K562 (cell line): Measurements from ENCODE around the gene UBE2H. TPM values are rescaled to one million over a fixed set of nuclear protein-coding genes. Genes with fewer than 3 reads are reported as not detected.
A peak's percentile ranks its signal among the peaks of the same experiment; 100 is the strongest.

Experiments used
- ATAC-seq: fragments of 200-7000 bp; cut with Tn5 transposase; 3 replicates; pipeline ENCODE4 v1.9.1; 2020; ENCODE audit warnings: moderate library complexity
- BruUV-seq: library from RNA; stranded (reverse); fragments of 400-500 nt; replicated peaks from 2 replicates; lab custom pipeline; 2021; lab: Mats Ljungman, UMichigan
- CTCF ChIA-PET: fragments of 300-600 bp; formaldehyde crosslinking; extraction: SDS; loops from one replicate; lab custom pipeline; 2021; ENCODE audit warnings: low intra/inter-chr PET ratio; lab: Yijun Ruan, JAX
- POLR2A ChIA-PET: fragments of 300-600, 350-650 bp; sonication (Branson Sonifier 250); formaldehyde crosslinking; extraction: SDS; loops from one replicate; lab custom pipeline; 2021; ENCODE audit warnings: antibody characterized with exemption, inconsistent platforms; lab: Yijun Ruan, JAX
- DNase-seq, 4 experiments: peaks; one replicate each; pipeline versions ENCODE4 v3.0.0 to v3.0.0-alpha.2; 2011 to 2018; ENCODE audit warnings: low spot score in 3 of 4, mixed read lengths in 3 of 4; ENCODE audit errors: extremely low read depth in 1 of 4
- FAIRE-seq: peaks from 2 replicates; lab custom pipeline; 2011; peaks lifted over from hg19 to GRCh38; lab: Jason Lieb, UNC
- H2AFZ ChIP-seq: 2 replicates; pipeline ENCODE4 v1.6.0; 2011; ENCODE audit warnings: low read depth, low read length, control low read depth, inconsistent platforms
- H3K27ac ChIP-seq: fragments of 200-600 bp; 3 replicates; pipeline ENCODE4 v1.8.0; 2011; ENCODE audit warnings: low read depth, mild to moderate bottlenecking, control low read depth, inconsistent platforms, low read length, moderate library complexity, mixed read lengths; ENCODE audit errors: extremely low read depth
- H3K27me3 ChIP-seq, 2 experiments: fragments of 300-600 bp in 1 of 2; 2 replicates in 1 of 2; 3 replicates in 1 of 2; pipeline versions ENCODE4 v1.6.0 to v1.8.0; 2011; ENCODE audit warnings: inconsistent platforms in 2 of 2, low read length in 2 of 2, mild to moderate bottlenecking in 1 of 2, mixed read lengths in 1 of 2, moderate library complexity in 1 of 2; ENCODE audit not compliant: control insufficient read depth in 2 of 2, insufficient read depth in 2 of 2
- H3K36me3 ChIP-seq: fragments of 300-600 bp; 3 replicates; pipeline ENCODE4 v1.8.0; 2011; ENCODE audit warnings: mild to moderate bottlenecking, low read length, inconsistent platforms; ENCODE audit not compliant: control insufficient read depth, insufficient read depth
- H3K4me1 ChIP-seq, 2 experiments: fragments of 200-600 bp in 1 of 2; replicated peaks in 1 of 2; 2 replicates in 1 of 2; 3 replicates in 1 of 2; pipeline versions ENCODE4 v1.5.1 to v1.8.0; 2011; ENCODE audit warnings: inconsistent platforms in 2 of 2, low read length in 2 of 2, mild to moderate bottlenecking in 1 of 2, mixed read lengths in 1 of 2, moderate library complexity in 1 of 2; ENCODE audit not compliant: control insufficient read depth in 2 of 2, insufficient read depth in 2 of 2
- H3K4me2 ChIP-seq: 2 replicates; pipeline ENCODE4 v1.6.1; 2011; ENCODE audit warnings: low read length, control low read depth, inconsistent platforms, mixed read lengths; ENCODE audit not compliant: insufficient read depth
- H3K4me3 ChIP-seq: fragments of 200-600 bp; sonication (generic), shearing (Covaris generic); 2 replicates; pipeline ENCODE4 v1.5.1; 2016; ENCODE audit warnings: control low read depth, inconsistent platforms
- H3K79me2 ChIP-seq: fragments of 200-600 bp; 3 replicates; pipeline ENCODE4 v1.8.0; 2011; ENCODE audit warnings: low read length, inconsistent platforms; ENCODE audit not compliant: control insufficient read depth, insufficient read depth
- H3K9ac ChIP-seq, 2 experiments: 2 replicates each; pipeline versions ENCODE4 v1.6.0 to v1.6.1; 2011; ENCODE audit warnings: low read depth in 2 of 2, low read length in 2 of 2, control low read depth in 1 of 2, inconsistent platforms in 1 of 2, mild to moderate bottlenecking in 1 of 2, mixed read lengths in 1 of 2; ENCODE audit not compliant: insufficient read depth in 1 of 2
- H3K9me1 ChIP-seq: one replicate; pipeline ENCODE4 v1.6.0; 2011; ENCODE audit warnings: inconsistent platforms, mild to moderate bottlenecking, low read length, moderate library complexity; ENCODE audit not compliant: control insufficient read depth, insufficient read depth
- H3K9me3 ChIP-seq: replicated peaks from 2 replicates; pipeline ENCODE4 v1.5.1; 2011; ENCODE audit warnings: low read depth, low read length, inconsistent platforms; ENCODE audit not compliant: control insufficient read depth, insufficient read depth
- H4K20me1 ChIP-seq: replicated peaks from 2 replicates; pipeline ENCODE4 v1.6.1; 2011; ENCODE audit warnings: low read length, inconsistent platforms, mixed read lengths; ENCODE audit not compliant: control insufficient read depth, insufficient read depth
- CBFA2T2 ChIP-seq: fragments of 450-650 bp; conservative IDR thresholded peaks from 2 replicates; pipeline ENCODE4 v1.6.1; 2017; ENCODE audit warnings: mild to moderate bottlenecking
- ELF4 ChIP-seq: fragments of 450-650 bp; formaldehyde crosslinking; IDR thresholded peaks from 2 replicates; pipeline ENCODE4 v1.4.0; 2022; ENCODE audit warnings: missing genetic modification characterization
- HDAC8 ChIP-seq: fragments of 450-650 bp; IDR thresholded peaks from 2 replicates; pipeline ENCODE4 v1.6.1; 2016; ENCODE audit warnings: mild to moderate bottlenecking, missing genetic modification characterization, moderate library complexity, missing compliant biosample characterization
- HES1 ChIP-seq: fragments of 450-650 bp; IDR thresholded peaks from 2 replicates; pipeline ENCODE4 v1.6.1; 2016; ENCODE audit warnings: low read depth, mild to moderate bottlenecking, moderate library complexity
- MEF2D ChIP-seq: conservative IDR thresholded peaks from 2 replicates; pipeline ENCODE4 v1.6.1; 2016; ENCODE audit warnings: low read depth, missing genetic modification characterization, missing compliant biosample characterization
- TEAD4 ChIP-seq, 2 experiments: sonication (generic) in 1 of 2; formaldehyde crosslinking in 1 of 2; IDR thresholded peaks; 2 replicates each; pipeline versions ENCODE4 v1.6.1 to v1.8.0; 2012 to 2022; ENCODE audit warnings: borderline replicate concordance in 1 of 2, inconsistent platforms in 1 of 2, low read length in 1 of 2, mild to moderate bottlenecking in 1 of 2, missing genetic modification reagents in 1 of 2
- THRAP3 ChIP-seq: fragments of 450-650 bp; IDR thresholded peaks from 2 replicates; pipeline ENCODE4 v1.6.1; 2016; ENCODE audit warnings: mild to moderate bottlenecking, inconsistent platforms, borderline replicate concordance
- TOE1 ChIP-seq, 2 experiments: fragments of 450-650 bp in 1 of 2; sonication (generic) in 1 of 2; formaldehyde crosslinking in 1 of 2; IDR thresholded peaks; 2 replicates each; pipeline versions ENCODE4 v1.7.1 to v1.8.0; 2016 to 2022; ENCODE audit warnings: borderline replicate concordance in 2 of 2, mild to moderate bottlenecking in 2 of 2, antibody characterized with exemption in 1 of 2, inconsistent platforms in 1 of 2, low read depth in 1 of 2, missing genetic modification reagents in 1 of 2, moderate library complexity in 1 of 2
- ZNF324 ChIP-seq: fragments of 250-450 bp; sonication (Bioruptor Pico); IDR thresholded peaks from 2 replicates; pipeline ENCODE4 v1.4.0; 2020; ENCODE audit warnings: mild to moderate bottlenecking
- WGBS: fragments of 100-300 bp; shearing (Covaris generic); methylation state at CpG from one replicate; pipeline ENCODE4 v1.1.6; 2016; ENCODE audit warnings: low coverage, mixed read lengths; ENCODE audit not compliant: insufficient coverage; ENCODE audit errors: missing lambda C conversion rate; 5-methylcytosine and 5-hydroxymethylcytosine counted together
- in situ Hi-C: fragments of 300-500 bp; cut with MboI; formaldehyde crosslinking; loops from 4 replicates; pipeline ENCODE4 v1.15.0; 2018; ENCODE audit warnings: inconsistent platforms, mixed read lengths
- intact Hi-C: fragments of 100-400 bp; cut with micrococcal nuclease; formaldehyde crosslinking; loops from 2 replicates; pipeline ENCODE4 v1.14.2; 2022
- polyA plus RNA-seq, 8 experiments: library from polyadenylated mRNA; depleted of rRNA in 4 of 8; stranded (reverse) in 5 of 8; unstranded in 3 of 8; fragments of >200 nt; fragmentation: Nextera tagmentation in 2 of 8; fragmentation: Illumina TruSeq in 1 of 8; extraction: Ambion mirVana in 2 of 8; extraction: Trizol in 1 of 8; gene quantifications; 2 replicates each; pipeline versions ENCODE4 v1.2.1 to v1.2.3, GENCODE V29; 2011 to 2014; ENCODE audit warnings: inconsistent platforms in 1 of 8, missing spikeins in 1 of 8
- total RNA-seq, 7 experiments: library from RNA; depleted of rRNA in 6 of 7; stranded (reverse); fragments of >200 nt in 6 of 7; fragmentation: Illumina TruSeq in 2 of 7; extraction: Trizol in 2 of 7; gene quantifications; 2 replicates each; pipeline versions ENCODE4 v1.2.1 to v1.2.3, GENCODE V29; 2011 to 2021; ENCODE audit warnings: low replicate concordance in 1 of 7
- TF ChIP-seq, protein P1 (sequence below): sonication (generic); formaldehyde crosslinking; IDR thresholded peaks from 2 replicates; pipeline ENCODE4 v1.8.0; 2023; ENCODE audit warnings: mild to moderate bottlenecking, missing genetic modification reagents
- TF ChIP-seq, protein P2 (sequence below): fragments of 450-650 bp; IDR thresholded peaks from 2 replicates; pipeline ENCODE4 v1.6.1; 2016; ENCODE audit warnings: missing biosample characterization, missing genetic modification characterization

Gene UBE2H
- total and polyA plus RNA-seq, 9 of the 15 experiments (the other 6 are each of a cell fraction or from before 2014, with no cell fraction given): 6.3 to 33.0 (median 13.3) TPM

- ChIA-PET CTCF (no interaction called here), POLR2A (interaction anchor here (0.5 to 2.2 kb wide), 13 partner anchors 8 to 107 kb away, joined by 3 to 19 read pairs (median 3); no protein-coding TSS in a partner anchor)
- intact Hi-C loops: loop anchor here (2.0 to 5.0 kb wide), 2 partner anchors 129 to 522 kb away; no protein-coding TSS in a partner anchor
- Histone ChIP-seq H3K4me2 (peak overlapping the region; percentile 32; the same call in 1 of the 2 replicates), H3K9me3 (no peaks in the 10 kb centered on the region), H4K20me1 (0 out of 2 replicates have a peak, but pooled peaks cover 7% of the 10 kb centered on the region), H3K9ac (peak overlapping the region; percentile 21 to 33; a peak in 2 of 4 replicates), H3K4me3 (no peak overlapping the region), H3K79me2 (no peaks in the 10 kb centered on the region), H3K27ac (peak overlapping the region; percentile 43; the same call in 1 of the 3 replicates), H3K4me1 (peaks cover 18 to 27% of the 10 kb centered on the region in 2 experiments), H3K9me1 (peaks cover 3% of the 10 kb centered on the region), H2AFZ (peak overlapping the region; percentile 5), H3K36me3 (no peaks in the 10 kb centered on the region), H3K27me3 (no peaks in the 10 kb centered on the region)
- DNase-seq (peak in 1 of 4 experiments; percentile 45), FAIRE-seq (no peak), ATAC-seq (peak; percentile 7)
- in situ Hi-C loops: no loop called here
- WGBS: 52% methylated on average over 12 of the region's 12 CpGs
- no TSS peak for BruUV-seq
- peak; percentile 33; the same call in 1 of the 2 replicates for TF ChIP-seq CBFA2T2
- peak; percentile 59; the same call in 1 of the 2 replicates for TF ChIP-seq TOE1 (IDR thresholded peaks at IDR 0.05; ENCODE audit: borderline replicate concordance)
- no peak for TF ChIP-seq TOE1 (CRISPR knock-in tag; IDR thresholded peaks at IDR 0.05; ENCODE audit: borderline replicate concordance, low read depth)
- TF ChIP-seq HDAC8 (tag): no peak
- TF ChIP-seq MEF2D (tag): peak; percentile 67; the same call in 1 of the 2 replicates
- TF ChIP-seq, protein P1, sequence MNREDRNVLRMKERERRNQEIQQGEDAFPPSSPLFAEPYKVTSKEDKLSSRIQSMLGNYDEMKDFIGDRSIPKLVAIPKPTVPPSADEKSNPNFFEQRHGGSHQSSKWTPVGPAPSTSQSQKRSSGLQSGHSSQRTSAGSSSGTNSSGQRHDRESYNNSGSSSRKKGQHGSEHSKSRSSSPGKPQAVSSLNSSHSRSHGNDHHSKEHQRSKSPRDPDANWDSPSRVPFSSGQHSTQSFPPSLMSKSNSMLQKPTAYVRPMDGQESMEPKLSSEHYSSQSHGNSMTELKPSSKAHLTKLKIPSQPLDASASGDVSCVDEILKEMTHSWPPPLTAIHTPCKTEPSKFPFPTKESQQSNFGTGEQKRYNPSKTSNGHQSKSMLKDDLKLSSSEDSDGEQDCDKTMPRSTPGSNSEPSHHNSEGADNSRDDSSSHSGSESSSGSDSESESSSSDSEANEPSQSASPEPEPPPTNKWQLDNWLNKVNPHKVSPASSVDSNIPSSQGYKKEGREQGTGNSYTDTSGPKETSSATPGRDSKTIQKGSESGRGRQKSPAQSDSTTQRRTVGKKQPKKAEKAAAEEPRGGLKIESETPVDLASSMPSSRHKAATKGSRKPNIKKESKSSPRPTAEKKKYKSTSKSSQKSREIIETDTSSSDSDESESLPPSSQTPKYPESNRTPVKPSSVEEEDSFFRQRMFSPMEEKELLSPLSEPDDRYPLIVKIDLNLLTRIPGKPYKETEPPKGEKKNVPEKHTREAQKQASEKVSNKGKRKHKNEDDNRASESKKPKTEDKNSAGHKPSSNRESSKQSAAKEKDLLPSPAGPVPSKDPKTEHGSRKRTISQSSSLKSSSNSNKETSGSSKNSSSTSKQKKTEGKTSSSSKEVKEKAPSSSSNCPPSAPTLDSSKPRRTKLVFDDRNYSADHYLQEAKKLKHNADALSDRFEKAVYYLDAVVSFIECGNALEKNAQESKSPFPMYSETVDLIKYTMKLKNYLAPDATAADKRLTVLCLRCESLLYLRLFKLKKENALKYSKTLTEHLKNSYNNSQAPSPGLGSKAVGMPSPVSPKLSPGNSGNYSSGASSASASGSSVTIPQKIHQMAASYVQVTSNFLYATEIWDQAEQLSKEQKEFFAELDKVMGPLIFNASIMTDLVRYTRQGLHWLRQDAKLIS: peak; percentile 77; the same call in 1 of the 2 replicates
- peak; percentile 81; the same call in 1 of the 2 replicates for TF ChIP-seq ELF4 (CRISPR knock-in tag)
- TF ChIP-seq, protein P2, sequence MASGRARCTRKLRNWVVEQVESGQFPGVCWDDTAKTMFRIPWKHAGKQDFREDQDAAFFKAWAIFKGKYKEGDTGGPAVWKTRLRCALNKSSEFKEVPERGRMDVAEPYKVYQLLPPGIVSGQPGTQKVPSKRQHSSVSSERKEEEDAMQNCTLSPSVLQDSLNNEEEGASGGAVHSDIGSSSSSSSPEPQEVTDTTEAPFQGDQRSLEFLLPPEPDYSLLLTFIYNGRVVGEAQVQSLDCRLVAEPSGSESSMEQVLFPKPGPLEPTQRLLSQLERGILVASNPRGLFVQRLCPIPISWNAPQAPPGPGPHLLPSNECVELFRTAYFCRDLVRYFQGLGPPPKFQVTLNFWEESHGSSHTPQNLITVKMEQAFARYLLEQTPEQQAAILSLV (tag): peak; percentile 67; the same call in 1 of the 2 replicates
- peak; percentile 29; the same call in 1 of the 2 replicates for TF ChIP-seq THRAP3
- TF ChIP-seq ZNF324 (CRISPR knock-in tag): no peak
- no peak for TF ChIP-seq TEAD4 (IDR thresholded peaks at IDR 0.05; ENCODE audit: low read length)
- no peak for TF ChIP-seq TEAD4 (CRISPR knock-in tag; IDR thresholded peaks at IDR 0.05; ENCODE audit: borderline replicate concordance)
- TF ChIP-seq HES1: peak; percentile 21; the same call in 1 of the 2 replicates
Observed at GRCh38 chr7:129959471-129960203, 6.9 kb upstream of the UBE2H start.
